ENCODE results near the gene DNAJC4.

- TF ChIP-seq CTCF (IDR thresholded peaks at IDR 0.05; ENCODE audit: poor library complexity) (no peak), EZH2 (IDR thresholded peaks at IDR 0.05; ENCODE audit: borderline replicate concordance) (no peak)
Measured at GRCh38 chr11:64231546-64231945, 1.2 kb downstream of the DNAJC4 start.

Data from hepatocyte (in vitro differentiated cells).